Duodenal mucosa (tissue), 2 donors: ENCODE measurements around the gene EPC1.

ENCODE experiments used
- H3K27ac ChIP-seq: one replicate; pipeline ENCODE4 v1.7.0; 2013; ENCODE audit warnings: low read depth, low read length
- H3K27me3 ChIP-seq, 2 donors: one replicate each; pipeline ENCODE4 v1.7.0; 2013; ENCODE audit warnings: low read length in 2 of 2, control low read depth in 1 of 2; ENCODE audit not compliant: insufficient read depth in 2 of 2, control insufficient read depth in 1 of 2
- H3K36me3 ChIP-seq, 2 donors: one replicate each; pipeline ENCODE4 v1.7.0; 2013; ENCODE audit warnings: low read length in 2 of 2, control low read depth in 1 of 2; ENCODE audit not compliant: insufficient read depth in 2 of 2, control insufficient read depth in 1 of 2
- H3K4me1 ChIP-seq, 2 donors: one replicate each; pipeline ENCODE4 v1.7.0; 2013; ENCODE audit warnings: low read length in 2 of 2, control low read depth in 1 of 2; ENCODE audit not compliant: insufficient read depth in 2 of 2, control insufficient read depth in 1 of 2
- H3K4me3 ChIP-seq, 2 donors: one replicate each; pipeline ENCODE4 v1.7.0; 2013; ENCODE audit warnings: low read length in 2 of 2, low read depth in 1 of 2
- H3K9ac ChIP-seq, 2 donors: one replicate each; pipeline ENCODE4 v1.7.0; 2013; ENCODE audit warnings: low read length in 2 of 2, low read depth in 1 of 2
- H3K9me3 ChIP-seq, 2 donors: one replicate each; pipeline ENCODE4 v1.7.0; 2013; ENCODE audit warnings: low read length in 2 of 2, control low read depth in 1 of 2; ENCODE audit not compliant: control insufficient read depth in 1 of 2

Gene EPC1

GRCh38 chr10:32379318-32379949 lies 32.5 kb upstream of the EPC1 start:
- Histone ChIP-seq H3K27ac (no peak overlapping the region), H3K4me1 (peaks cover 4 to 13% of the 10 kb centered on the region in 2 donors), H3K27me3 (no peaks in the 10 kb centered on the region), H3K9me3 (no peaks in the 10 kb centered on the region), H3K4me3 (peak overlapping the region; percentile 71 to 96), H3K36me3 (no peaks in the 10 kb centered on the region), H3K9ac (peak overlapping the region; percentile 69 to 85)

- H3K4me1 ChIP-seq: peaks cover 4 to 13% of the 10 kb centered on the region in 2 donors
- peak overlapping the region; percentile 48 for H3K27ac ChIP-seq
- H3K27me3 ChIP-seq: no peaks in the 10 kb centered on the region
- peak overlapping the region; percentile 69 to 85 for H3K9ac ChIP-seq
- no peaks in the 10 kb centered on the region for H3K9me3 ChIP-seq
- H3K36me3 ChIP-seq: no peaks in the 10 kb centered on the region
- H3K4me3 ChIP-seq: peak overlapping the region; percentile 71 to 96
Observed at GRCh38 chr10:32378363-32379317, 31.7 kb upstream of the EPC1 start.

GRCh38 chr10:32377458-32378259 lies 30.7 kb upstream of the EPC1 start:
- H3K27ac ChIP-seq: no peak overlapping the region

GRCh38 chr10:32376771-32377170 lies 29.8 kb upstream of the EPC1 start:
- Histone ChIP-seq H3K9me3 (no peaks in the 10 kb centered on the region), H3K4me1 (peaks cover 10 to 13% of the 10 kb centered on the region in 2 donors), H3K9ac (peak overlapping the region; percentile 16 to 69), H3K27me3 (no peaks in the 10 kb centered on the region), H3K4me3 (peak overlapping the region; percentile 71 to 96), H3K36me3 (no peaks in the 10 kb centered on the region), H3K27ac (no peak overlapping the region)

More at GRCh38 chr10:32377458-32378259, 30.7 kb upstream of the EPC1 start:
- Histone ChIP-seq H3K9me3 (no peaks in the 10 kb centered on the region), H3K4me1 (peaks cover 10 to 13% of the 10 kb centered on the region in 2 donors), H3K36me3 (no peaks in the 10 kb centered on the region), H3K27me3 (no peaks in the 10 kb centered on the region), H3K9ac (peak overlapping the region; percentile 69 to 85), H3K4me3 (peak overlapping the region; percentile 71 to 96)

GRCh38 chr10:32376097-32376496 lies 29.1 kb upstream of the EPC1 start:
- Histone ChIP-seq H3K27me3 (no peaks in the 10 kb centered on the region), H3K4me3 (peak overlapping the region; percentile 71 to 96), H3K36me3 (no peaks in the 10 kb centered on the region), H3K4me1 (peaks cover 10 to 13% of the 10 kb centered on the region in 2 donors), H3K27ac (no peak overlapping the region), H3K9me3 (no peaks in the 10 kb centered on the region), H3K9ac (no peak overlapping the region)

- Histone ChIP-seq H3K9me3 (no peaks in the 10 kb centered on the region), H3K27ac (no peak overlapping the region), H3K4me3 (no peak overlapping the region), H3K9ac (no peak overlapping the region), H3K4me1 (peaks cover 10 to 13% of the 10 kb centered on the region in 2 donors), H3K27me3 (no peaks in the 10 kb centered on the region), H3K36me3 (no peaks in the 10 kb centered on the region)
Observed at GRCh38 chr10:32375631-32376030, 28.7 kb upstream of the EPC1 start.

- Histone ChIP-seq H3K36me3 (no peaks in the 10 kb centered on the region), H3K9ac (no peak overlapping the region), H3K9me3 (no peaks in the 10 kb centered on the region), H3K27ac (no peak overlapping the region), H3K27me3 (no peaks in the 10 kb centered on the region), H3K4me1 (peaks cover 10% of the 10 kb centered on the region in 2 donors), H3K4me3 (no peak overlapping the region)
Observed at GRCh38 chr10:32374605-32375004, 27.6 kb upstream of the EPC1 start.

- Histone ChIP-seq H3K27me3 (no peaks in the 10 kb centered on the region), H3K4me3 (no peak overlapping the region), H3K9ac (no peak overlapping the region), H3K9me3 (no peaks in the 10 kb centered on the region), H3K4me1 (peaks cover 6 to 10% of the 10 kb centered on the region in 2 donors), H3K27ac (no peak overlapping the region), H3K36me3 (no peaks in the 10 kb centered on the region)
Observed at GRCh38 chr10:32373496-32373895, 26.5 kb upstream of the EPC1 start.

- Histone ChIP-seq H3K36me3 (no peaks in the 10 kb centered on the region), H3K9me3 (no peaks in the 10 kb centered on the region), H3K4me1 (peaks cover 6 to 10% of the 10 kb centered on the region in 2 donors), H3K9ac (no peak overlapping the region), H3K27me3 (no peaks in the 10 kb centered on the region), H3K27ac (no peak overlapping the region), H3K4me3 (no peak overlapping the region)
Observed at GRCh38 chr10:32373031-32373430, 26.1 kb upstream of the EPC1 start.
